Esophagus muscularis mucosa (tissue), 3 donors: ENCODE data around the gene ATE1.

ENCODE experiments used
- CTCF ChIP-seq, 3 experiments: fragments of 200-600 bp in 2 of 3; fragments of 450-650 bp in 1 of 3; sonication (generic) in 2 of 3; IDR thresholded peaks; one replicate each; pipeline ENCODE4 v1.5.1; 2017 to 2019; ENCODE audit warnings: antibody characterized with exemption in 3 of 3, mild to moderate bottlenecking in 2 of 3, moderate library complexity in 1 of 3
- POLR2A ChIP-seq: fragments of 450-650 bp; IDR thresholded peaks from one replicate; pipeline ENCODE4 v1.6.1; 2017; ENCODE audit warnings: antibody characterized with exemption, moderate library complexity, mild to moderate bottlenecking, low read depth

DNA sequence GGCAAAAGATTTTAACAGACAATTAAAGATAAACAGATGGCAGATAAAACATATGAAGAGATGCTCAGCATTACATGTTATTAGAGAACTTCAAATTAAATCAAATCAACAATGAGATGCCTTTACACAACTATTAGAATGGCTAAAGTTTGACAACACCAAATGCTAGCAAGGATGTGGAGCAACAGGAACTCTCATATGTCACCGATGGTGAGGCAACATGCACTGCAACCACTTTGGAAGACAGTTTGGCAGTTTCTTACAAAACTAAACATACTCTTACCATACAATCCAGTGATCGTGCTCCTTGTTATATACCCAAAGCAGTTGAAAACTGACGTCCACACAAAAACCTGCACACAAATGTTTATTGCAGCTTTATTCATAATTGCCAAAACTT is 13.7 kb upstream of the ATE1 start:
- TF ChIP-seq CTCF (IDR thresholded peaks at IDR 0.05) (no peak), POLR2A (no peak)
